GM21576 (cell line): ENCODE measurements around the gene SAMD1.
"Not testable (repeated sequence)": the region's sequence is repeated elsewhere in the genome, so short reads cannot be mapped to it uniquely, and the experiment has no call there.

Experiments
- ATAC-seq: cut with Tn5 transposase; IDR thresholded peaks from one replicate; pipeline ENCODE4 v1.9.1; 2021; ENCODE audit warnings: mild to moderate bottlenecking, moderate library complexity; ENCODE audit not compliant: unreplicated experiment

SAMD1 gene

GRCh38 chr19:14042659-14043608, 47.6 kb downstream of the SAMD1 start:
- ATAC-seq = not testable (repeated sequence)

GRCh38 chr19:14039181-14039580, 51.4 kb downstream of the SAMD1 start:
- ATAC-seq = no peak
